ENCODE data around the gene IFI16. TPM values are rescaled to one million over a fixed set of nuclear protein-coding genes. Genes with fewer than 3 reads are reported as not detected.
"Not testable (repeated sequence)": the region's sequence is repeated elsewhere in the genome, so short reads cannot be mapped to it uniquely, and the experiment has no call there.

IFI16 gene
- total RNA-seq, 1 donor from 2014 or later = 5.2 TPM

- ATAC-seq (no peak), DNase-seq (ENCODE audit: low spot score) (no peak)
These were observed 80.8 kb downstream of the IFI16 start for GRCh38 chr1:159090286-159091179.

- ATAC-seq = no peak
- no peak for DNase-seq (ENCODE audit: low spot score)
These were observed 81.5 kb downstream of the IFI16 start for GRCh38 chr1:159091180-159091560.

- no peak for ATAC-seq
These were observed 81.9 kb downstream of the IFI16 start for GRCh38 chr1:159091607-159092031.

GRCh38 chr1:159092036-159092760 lies 82.5 kb downstream of the IFI16 start:
- ATAC-seq = no peak
- no peak for DNase-seq (ENCODE audit: low spot score)

More at GRCh38 chr1:159091607-159092031, 81.9 kb downstream of the IFI16 start:
- DNase-seq (ENCODE audit: low spot score) = no peak

- DNase-seq (ENCODE audit: low spot score) = no peak
- ATAC-seq = no peak
These were observed 88.9 kb downstream of the IFI16 start for GRCh38 chr1:159098596-159098995.

- no peak for ATAC-seq
- no peak for DNase-seq (ENCODE audit: low spot score)
These were observed 90.9 kb downstream of the IFI16 start for GRCh38 chr1:159100589-159100988.

GRCh38 chr1:159103021-159103420 lies 93.3 kb downstream of the IFI16 start:
- DNase-seq (ENCODE audit: low spot score); ATAC-seq: not testable (repeated sequence)

Other genes starting within 250 kb of the IFI16 start
- gene OR6N1, start 237.7 kb upstream of the IFI16 start, total RNA-seq = not detected
- not detected for gene OR6N2, start 228.7 kb upstream of the IFI16 start, total RNA-seq
- gene MNDA, start 178.6 kb upstream of the IFI16 start, total RNA-seq = 0.53 TPM
- 0.18 TPM for gene PYHIN1, start 78.4 kb upstream of the IFI16 start, total RNA-seq
- 0.23 TPM for gene AIM2, start 66.9 kb downstream of the IFI16 start, total RNA-seq
- gene CADM3, start 161.7 kb downstream of the IFI16 start, total RNA-seq = 0.20 TPM
- gene ACKR1, start 195.0 kb downstream of the IFI16 start, total RNA-seq = 0.43 TPM